NCI-H82 (cell line): Measurements from ENCODE around the gene KIF5A.
A peak's percentile ranks its signal among the peaks of the same experiment; 100 is the strongest.
"Not testable (repeated sequence)": the region's sequence is repeated elsewhere in the genome, so short reads cannot be mapped to it uniquely, and the experiment has no call there.

Experiments
- DNase-seq: peaks from one replicate; lab custom pipeline; 2025; lab: John Stamatoyannopoulos, UW

KIF5A gene

GRCh38 chr12:57549909-57550640 lies at the start of gene KIF5A:
KIF5A (plus strand) TSS chr12:57550044; CDS start chr12:57550272, 228 bp downstream.
- peak; percentile 79 for DNase-seq

GRCh38 chr12:57500213-57500612 lies 49.6 kb upstream of the KIF5A start:
- no peak for DNase-seq

DNA sequence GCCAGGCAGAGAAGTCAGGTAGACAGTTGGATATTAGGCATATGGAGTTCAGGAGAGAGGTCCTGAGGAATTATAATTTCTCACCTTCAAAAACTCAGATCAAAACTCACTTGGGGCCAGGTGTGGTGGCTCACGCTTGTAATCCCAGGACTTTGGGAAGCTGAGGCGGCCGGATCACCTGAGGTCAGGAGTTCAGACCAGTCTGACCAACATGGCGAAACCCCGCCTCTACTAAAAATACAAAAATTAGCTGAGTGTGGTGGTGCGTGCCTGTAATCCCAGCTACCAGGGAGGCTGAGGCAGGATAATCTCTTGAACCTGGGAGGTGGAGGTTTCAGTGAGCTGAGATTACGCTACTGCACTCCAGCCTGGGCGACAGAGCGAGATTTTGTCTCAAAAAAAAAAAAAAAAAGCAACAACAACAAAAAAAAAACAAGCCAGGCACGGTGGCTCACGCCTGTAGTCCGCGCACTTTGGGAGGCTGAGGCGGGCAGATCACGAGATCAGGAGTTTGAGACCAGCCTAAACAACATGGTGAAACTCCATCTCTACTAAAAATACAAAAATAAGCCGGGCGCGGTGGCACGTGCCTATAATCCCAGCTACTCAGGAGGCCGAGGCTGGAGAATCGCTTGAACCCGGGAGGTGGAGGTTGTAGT lies 47.4 kb upstream of the KIF5A start:
- not testable (repeated sequence) for DNase-seq

DNA sequence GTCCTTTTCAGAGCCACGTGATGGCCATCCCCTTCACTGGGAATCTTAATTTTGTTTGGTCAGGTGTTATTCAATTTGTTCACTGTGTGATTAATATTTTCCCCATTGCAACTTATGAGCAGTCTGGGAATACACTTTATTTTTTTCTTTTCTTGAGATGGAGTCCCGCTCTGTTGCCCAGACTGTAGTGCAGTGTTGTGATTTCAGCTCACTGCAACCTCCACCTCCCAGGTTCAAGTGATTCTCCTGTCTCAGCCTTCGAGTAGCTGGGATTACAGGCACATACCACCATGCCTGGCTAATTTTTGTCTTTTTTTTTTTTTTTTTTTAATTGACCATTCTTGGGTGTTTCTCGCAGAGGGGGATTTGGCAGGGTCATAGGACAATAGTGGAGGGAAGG lies 43.3 kb upstream of the KIF5A start:
- DNase-seq = not testable (repeated sequence)

- not testable (repeated sequence) for DNase-seq
These were observed 42.0 kb upstream of the KIF5A start for GRCh38 chr12:57507796-57508195.

GRCh38 chr12:57511161-57511560 lies 38.7 kb upstream of the KIF5A start:
- no peak for DNase-seq

GRCh38 chr12:57511588-57512325 lies 38.1 kb upstream of the KIF5A start:
- DNase-seq = no peak

DNA sequence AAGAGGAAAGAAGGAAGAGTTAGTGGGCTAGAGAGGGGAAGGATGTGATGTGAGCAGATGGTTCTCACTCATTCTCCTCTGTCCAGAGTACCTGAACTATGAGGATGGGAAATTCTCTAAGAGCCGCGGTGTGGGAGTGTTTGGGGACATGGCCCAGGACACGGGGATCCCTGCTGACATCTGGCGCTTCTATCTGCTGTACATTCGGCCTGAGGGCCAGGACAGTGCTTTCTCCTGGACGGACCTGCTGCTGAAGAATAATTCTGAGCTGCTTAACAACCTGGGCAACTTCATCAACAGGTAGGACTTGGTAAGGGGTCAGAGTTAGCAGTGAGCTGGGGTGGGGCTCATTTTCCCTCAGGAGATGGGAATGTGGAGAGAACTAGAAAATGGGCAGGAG lies 37.2 kb upstream of the KIF5A start:
- no peak for DNase-seq

DNA sequence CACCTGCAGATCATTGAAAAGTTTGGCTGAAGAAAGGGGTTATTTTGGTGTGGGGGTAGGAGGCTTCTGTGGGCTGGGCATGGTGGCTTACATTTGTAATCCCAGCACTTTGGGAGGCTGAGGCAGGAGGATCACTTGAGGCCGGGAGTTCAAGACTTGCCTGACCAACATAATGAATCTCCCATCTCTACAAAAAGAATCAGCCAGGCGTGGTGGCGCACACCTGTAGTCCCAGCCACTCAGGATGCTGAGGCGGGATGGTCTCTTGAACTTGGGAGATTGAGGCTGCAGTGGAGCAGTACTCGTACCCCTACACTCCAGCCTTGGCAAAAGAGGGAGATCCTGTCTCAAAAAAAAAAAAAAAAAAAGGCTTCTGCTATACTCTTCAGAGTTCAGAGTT lies 36.6 kb upstream of the KIF5A start:
- no peak for DNase-seq

DNA sequence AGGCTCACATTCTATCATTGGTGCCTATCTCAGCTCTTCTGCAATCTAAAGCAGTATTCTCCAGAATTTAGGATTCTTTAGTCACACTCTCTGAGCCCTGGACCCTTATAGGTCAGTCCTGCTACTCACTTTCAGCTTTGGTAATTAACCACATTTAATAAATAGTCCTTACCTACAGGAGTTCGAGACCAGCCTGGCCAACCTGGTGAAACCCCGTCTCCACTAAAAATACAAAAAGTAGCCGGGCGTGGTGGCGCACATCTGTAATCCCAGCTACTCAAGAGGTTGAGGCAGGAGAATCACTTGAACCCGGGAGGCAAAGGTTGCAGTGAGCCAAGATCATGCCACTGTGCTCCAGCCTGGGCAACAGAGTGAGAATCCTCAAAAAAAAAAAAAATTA lies 36.2 kb upstream of the KIF5A start:
- DNase-seq = not testable (repeated sequence)

DNA sequence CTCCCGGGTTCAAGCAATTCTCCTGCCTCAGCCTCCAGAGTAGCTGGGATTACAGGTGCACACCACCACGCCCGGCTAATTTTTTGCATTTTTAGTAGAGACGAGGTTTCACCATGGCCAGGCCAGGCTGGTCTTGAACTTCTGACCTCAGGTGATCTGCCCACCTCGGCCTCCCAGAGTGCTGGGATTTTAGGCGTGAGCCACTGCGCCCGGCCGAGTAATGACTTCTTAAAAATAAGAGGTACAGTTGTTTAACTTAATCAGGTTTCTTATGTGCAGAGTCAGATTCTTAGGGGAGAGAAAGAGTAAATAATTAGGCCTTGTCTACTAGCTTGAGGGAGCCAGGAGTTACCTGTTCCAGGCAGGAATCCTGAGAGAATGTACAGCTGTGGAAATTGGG lies 35.6 kb upstream of the KIF5A start:
- not testable (repeated sequence) for DNase-seq

GRCh38 chr12:57514720-57515407 lies 35.0 kb upstream of the KIF5A start:
- no peak for DNase-seq

DNA sequence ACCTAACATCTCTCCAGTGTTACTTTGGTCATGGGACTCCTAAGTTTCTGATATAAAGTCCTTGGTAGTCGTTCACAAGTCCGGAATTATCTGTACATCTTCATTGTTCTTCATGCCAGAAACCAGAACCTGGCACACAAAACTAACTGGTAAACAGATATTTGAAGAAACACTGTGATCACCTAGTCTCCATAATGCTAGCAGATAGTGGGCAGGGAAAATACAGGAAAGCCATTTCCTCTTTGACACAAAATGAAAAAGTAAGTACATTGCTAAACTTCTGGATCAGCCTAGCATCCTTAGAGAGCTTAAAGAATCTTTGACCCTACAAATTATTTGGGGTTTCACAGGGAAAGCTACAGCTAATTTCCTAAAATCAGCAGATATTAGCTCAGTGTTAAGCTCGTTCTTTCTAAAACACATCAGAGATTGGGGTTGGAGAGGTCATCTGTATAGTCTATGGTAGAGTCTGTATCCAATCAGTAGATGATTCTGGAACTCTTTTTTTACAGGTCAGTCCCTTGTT lies 34.4 kb upstream of the KIF5A start:
- no peak for DNase-seq

GRCh38 chr12:57515934-57516541 lies 33.8 kb upstream of the KIF5A start:
- DNase-seq = no peak

- no peak for DNase-seq
These were observed 33.2 kb upstream of the KIF5A start for GRCh38 chr12:57516617-57517153.

DNA sequence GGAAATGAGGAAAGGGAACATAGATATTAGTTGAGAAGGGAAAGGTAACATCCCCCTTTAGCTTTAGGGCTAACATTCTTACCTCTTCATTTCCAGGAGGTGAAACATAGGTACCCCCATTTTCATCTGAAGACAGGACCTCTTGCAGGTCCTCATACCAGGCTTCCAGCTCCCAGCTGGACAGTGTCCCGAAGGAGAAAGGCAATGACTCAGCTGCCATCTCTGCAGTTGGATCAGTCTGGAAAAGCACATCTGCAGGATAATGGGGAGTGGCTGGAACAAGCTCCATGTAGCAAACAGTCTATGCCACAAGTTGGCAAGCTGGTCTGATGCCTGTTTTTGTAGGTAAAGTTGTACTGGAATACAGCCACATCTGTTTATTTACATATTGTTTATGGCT lies 32.7 kb upstream of the KIF5A start:
- DNase-seq = no peak

DNA sequence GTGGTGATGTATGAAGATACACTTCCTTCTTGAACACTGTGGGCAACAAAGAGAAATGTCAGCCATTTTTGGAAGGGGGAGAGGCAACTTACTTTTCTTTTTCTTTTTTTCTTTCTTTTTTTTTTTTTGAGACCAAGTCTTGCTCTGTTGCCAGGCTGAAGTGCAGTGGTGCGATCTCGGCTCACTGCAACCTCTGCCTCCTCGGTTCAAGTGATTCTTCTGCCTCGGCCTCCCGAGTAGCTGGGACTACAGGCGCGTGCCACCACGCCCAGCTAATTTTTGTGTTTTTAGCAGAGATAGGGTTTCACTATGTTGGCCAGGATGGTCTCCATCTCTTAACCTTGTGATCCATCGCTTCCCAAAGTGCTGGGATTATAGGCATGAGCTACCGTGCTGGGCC lies 32.1 kb upstream of the KIF5A start:
- DNase-seq = not testable (repeated sequence)

- no peak for DNase-seq
These were observed 31.5 kb upstream of the KIF5A start for GRCh38 chr12:57518176-57518919.

DNA sequence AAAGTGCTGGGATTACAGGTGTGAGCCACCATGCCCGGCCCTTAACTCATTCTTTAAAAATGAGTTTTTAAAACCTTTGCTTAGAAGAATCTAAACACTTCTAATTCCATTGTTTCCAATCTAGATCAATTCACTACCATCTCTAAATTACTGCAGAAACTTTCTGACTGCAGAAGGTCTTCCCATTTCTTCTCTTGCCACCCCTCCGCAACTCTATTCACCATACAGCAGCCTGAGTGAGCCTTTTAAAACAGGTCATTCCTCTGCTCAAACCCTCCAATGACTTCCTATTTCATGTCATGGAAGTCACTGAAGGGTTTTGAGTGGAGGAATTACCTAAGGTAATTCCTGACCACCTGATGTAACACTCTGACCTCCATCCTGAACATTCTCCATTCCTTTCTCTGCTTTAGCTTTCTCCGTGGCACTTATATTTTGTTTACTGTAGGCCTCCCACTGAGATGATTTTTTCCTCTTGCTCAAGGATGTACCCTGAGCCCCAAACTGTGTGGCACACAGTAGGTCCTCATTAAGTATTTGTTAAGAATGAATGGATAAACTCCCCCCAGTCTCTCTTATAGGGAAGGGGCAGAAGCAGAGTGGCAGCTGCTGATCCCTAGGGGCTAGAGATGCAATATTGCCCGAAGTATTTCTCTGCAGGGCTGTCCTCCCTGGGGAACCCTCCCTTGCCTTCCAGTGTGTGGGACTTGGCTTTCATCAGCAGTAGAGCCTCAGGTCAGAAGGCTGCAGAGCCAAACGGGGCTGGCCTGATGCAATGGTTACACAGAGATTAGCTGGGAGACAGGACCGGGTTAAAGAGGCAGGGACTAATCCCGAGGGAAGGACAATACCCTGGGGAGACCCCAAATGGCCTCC lies 30.7 kb upstream of the KIF5A start:
- DNase-seq = peak; percentile 90

DNA sequence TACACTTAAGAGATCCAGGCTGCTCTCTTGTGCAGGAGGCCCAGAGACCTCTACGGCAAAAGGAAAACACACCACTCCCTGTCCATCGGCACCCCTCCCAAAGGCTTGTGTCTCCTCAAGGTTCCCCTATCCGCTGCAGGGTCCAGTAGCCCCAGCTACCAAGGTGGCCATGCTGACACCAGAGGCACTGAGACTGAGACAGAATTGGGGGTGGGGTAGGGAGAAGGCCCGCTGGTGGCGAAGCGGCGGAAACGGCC lies 30.1 kb upstream of the KIF5A start:
- no peak for DNase-seq
